K562 (cell line): Measurements from ENCODE around the gene ABCE1. TPM values are rescaled to one million over a fixed set of nuclear protein-coding genes. Genes with fewer than 3 reads are reported as not detected.

ENCODE experiments used
- BRCA1 ChIP-seq, 2 experiments: fragments of 450-650 bp in 1 of 2; sonication (generic) in 1 of 2; formaldehyde crosslinking in 1 of 2; IDR thresholded peaks; 2 replicates each; pipeline versions ENCODE4 v1.5.0 to v1.6.1; 2017 to 2020; ENCODE audit warnings: mild to moderate bottlenecking in 1 of 2, missing genetic modification reagents in 1 of 2
- CCNT2 ChIP-seq: IDR thresholded peaks from 2 replicates; pipeline ENCODE4 v1.6.1; 2011; ENCODE audit warnings: borderline replicate concordance, low read depth, mild to moderate bottlenecking, moderate library complexity, mixed read lengths, low read length; ENCODE audit not compliant: insufficient read length; ENCODE audit errors: extremely low read depth
- CREB3L1 ChIP-seq: fragments of 450-650 bp; IDR thresholded peaks from 2 replicates; pipeline ENCODE4 v1.6.1; 2014; ENCODE audit warnings: low read depth, mild to moderate bottlenecking, moderate library complexity, borderline replicate concordance
- E2F4 ChIP-seq: sonication (generic); formaldehyde crosslinking; IDR thresholded peaks from 2 replicates; pipeline ENCODE4 v1.8.0; 2022; ENCODE audit warnings: mild to moderate bottlenecking, low read depth, missing genetic modification reagents
- GABPA ChIP-seq: fragments of 200-800 bp; sonication (Bioruptor generic); conservative IDR thresholded peaks from 2 replicates; pipeline ENCODE4 v1.6.1; 2016; ENCODE audit warnings: low read depth, missing genetic modification characterization, missing compliant biosample characterization
- GATAD2A ChIP-seq: fragments of 450-650 bp; IDR thresholded peaks from 2 replicates; pipeline ENCODE4 v1.6.1; 2017
- NCOA6 ChIP-seq: fragments of 450-650 bp; IDR thresholded peaks from 2 replicates; pipeline ENCODE4 v1.6.1; 2017; ENCODE audit warnings: mild to moderate bottlenecking
- NFRKB ChIP-seq: fragments of 450-650 bp; IDR thresholded peaks from 2 replicates; pipeline ENCODE4 v1.6.1; 2016; ENCODE audit warnings: low read depth
- ZBED1 ChIP-seq: IDR thresholded peaks from 2 replicates; pipeline ENCODE4 v1.6.1; 2014
- ZNF444 ChIP-seq: fragments of 250-450 bp; sonication (Bioruptor Pico); IDR thresholded peaks from 2 replicates; pipeline ENCODE4 v1.4.0; 2020; ENCODE audit warnings: mild to moderate bottlenecking, moderate library complexity
- ZNF518B ChIP-seq: fragments of 250-450 bp; sonication (Bioruptor Pico); IDR thresholded peaks from 2 replicates; pipeline ENCODE4 v1.5.0; 2021; ENCODE audit warnings: mild to moderate bottlenecking, moderate library complexity
- polyA plus RNA-seq, 8 experiments: library from polyadenylated mRNA; depleted of rRNA in 4 of 8; stranded (reverse) in 5 of 8; unstranded in 3 of 8; fragments of >200 nt; fragmentation: Nextera tagmentation in 2 of 8; fragmentation: Illumina TruSeq in 1 of 8; extraction: Ambion mirVana in 2 of 8; extraction: Trizol in 1 of 8; gene quantifications; 2 replicates each; pipeline versions ENCODE4 v1.2.1 to v1.2.3, GENCODE V29; 2011 to 2014; ENCODE audit warnings: inconsistent platforms in 1 of 8, missing spikeins in 1 of 8
- total RNA-seq, 7 experiments: library from RNA; depleted of rRNA in 6 of 7; stranded (reverse); fragments of >200 nt in 6 of 7; fragmentation: Illumina TruSeq in 2 of 7; extraction: Trizol in 2 of 7; gene quantifications; 2 replicates each; pipeline versions ENCODE4 v1.2.1 to v1.2.3, GENCODE V29; 2011 to 2021; ENCODE audit warnings: low replicate concordance in 1 of 7
- TF ChIP-seq, protein P1 (sequence below): fragments of 250-450 bp; sonication (Bioruptor Pico); IDR thresholded peaks from 2 replicates; pipeline ENCODE4 v1.9.0; 2021; ENCODE audit warnings: mild to moderate bottlenecking, inconsistent platforms
- TF ChIP-seq, protein P2 (sequence below), 3 experiments: IDR thresholded peaks in 2 of 3; conservative IDR thresholded peaks in 1 of 3; 2 replicates each; pipeline ENCODE4 v1.5.1; 2011 to 2012; ENCODE audit warnings: low read length in 3 of 3, mild to moderate bottlenecking in 3 of 3, control low read depth in 2 of 3, improper control_type of control experiment in 1 of 3, inconsistent platforms in 1 of 3, low read depth in 1 of 3, mixed read lengths in 1 of 3, moderate library complexity in 1 of 3; ENCODE audit not compliant: insufficient read depth in 2 of 3
- TF ChIP-seq, protein P3 (sequence below): sonication (generic); formaldehyde crosslinking; IDR thresholded peaks from 2 replicates; pipeline ENCODE4 v1.8.0; 2022; ENCODE audit warnings: missing genetic modification reagents, mild to moderate bottlenecking, borderline replicate concordance

Gene ABCE1
- total and polyA plus RNA-seq, 9 of the 15 experiments (the other 6 are each of a cell fraction or from before 2014, with no cell fraction given), result 134 to 256 (median 169) TPM

DNA sequence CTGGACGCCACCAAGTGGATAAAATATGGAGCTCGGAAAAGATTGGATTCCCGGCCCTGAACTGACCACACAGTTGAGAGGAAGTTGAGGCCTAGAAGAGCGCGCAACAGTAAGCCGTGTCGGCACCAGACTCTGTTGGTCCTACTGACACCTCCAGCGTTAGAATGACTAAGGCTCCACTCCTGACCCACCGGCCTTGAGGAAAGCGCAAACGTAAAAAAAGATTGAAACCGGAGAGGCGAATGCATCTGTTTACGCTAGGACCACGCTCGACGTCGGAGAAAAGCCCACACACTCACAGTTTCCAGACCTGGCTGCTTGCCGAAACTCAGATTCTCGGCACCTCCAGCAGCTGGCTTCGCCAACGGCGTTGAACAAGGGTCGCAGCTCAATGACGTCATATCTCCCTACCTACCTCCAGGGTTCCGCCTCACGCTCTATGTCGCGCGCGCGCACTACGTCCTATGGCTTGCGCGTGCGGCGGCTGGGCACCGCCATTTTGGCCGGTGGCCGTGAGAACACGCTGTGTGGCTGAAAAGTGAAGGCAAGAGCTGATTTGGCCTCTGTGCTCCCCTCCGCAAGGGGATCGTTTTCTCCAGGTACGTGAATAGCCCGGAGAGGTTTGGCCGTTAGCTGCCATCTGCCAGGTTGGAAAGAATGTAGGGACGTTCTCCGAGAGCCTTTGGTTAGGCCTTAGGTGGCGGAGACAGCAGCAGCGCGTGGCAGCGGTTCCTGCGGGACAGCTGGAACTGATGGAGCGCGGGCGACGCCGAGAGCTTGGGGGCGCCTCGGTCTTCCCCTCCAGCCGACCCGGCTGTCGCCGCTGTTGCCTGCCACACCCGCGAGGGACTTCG, at the start of gene ABCE1, which contains the start of gene ANAPC10 (continued):
- TF ChIP-seq, protein P1, sequence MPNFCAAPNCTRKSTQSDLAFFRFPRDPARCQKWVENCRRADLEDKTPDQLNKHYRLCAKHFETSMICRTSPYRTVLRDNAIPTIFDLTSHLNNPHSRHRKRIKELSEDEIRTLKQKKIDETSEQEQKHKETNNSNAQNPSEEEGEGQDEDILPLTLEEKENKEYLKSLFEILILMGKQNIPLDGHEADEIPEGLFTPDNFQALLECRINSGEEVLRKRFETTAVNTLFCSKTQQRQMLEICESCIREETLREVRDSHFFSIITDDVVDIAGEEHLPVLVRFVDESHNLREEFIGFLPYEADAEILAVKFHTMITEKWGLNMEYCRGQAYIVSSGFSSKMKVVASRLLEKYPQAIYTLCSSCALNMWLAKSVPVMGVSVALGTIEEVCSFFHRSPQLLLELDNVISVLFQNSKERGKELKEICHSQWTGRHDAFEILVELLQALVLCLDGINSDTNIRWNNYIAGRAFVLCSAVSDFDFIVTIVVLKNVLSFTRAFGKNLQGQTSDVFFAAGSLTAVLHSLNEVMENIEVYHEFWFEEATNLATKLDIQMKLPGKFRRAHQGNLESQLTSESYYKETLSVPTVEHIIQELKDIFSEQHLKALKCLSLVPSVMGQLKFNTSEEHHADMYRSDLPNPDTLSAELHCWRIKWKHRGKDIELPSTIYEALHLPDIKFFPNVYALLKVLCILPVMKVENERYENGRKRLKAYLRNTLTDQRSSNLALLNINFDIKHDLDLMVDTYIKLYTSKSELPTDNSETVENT, result peak; percentile 10; the same call in 1 of the 2 replicates
- TF ChIP-seq CCNT2, result peak; percentile 25
- TF ChIP-seq ZBED1, result 0 out of 2 replicates have a peak, but pooled peaks have one; percentile 29
- TF ChIP-seq, protein P2, sequence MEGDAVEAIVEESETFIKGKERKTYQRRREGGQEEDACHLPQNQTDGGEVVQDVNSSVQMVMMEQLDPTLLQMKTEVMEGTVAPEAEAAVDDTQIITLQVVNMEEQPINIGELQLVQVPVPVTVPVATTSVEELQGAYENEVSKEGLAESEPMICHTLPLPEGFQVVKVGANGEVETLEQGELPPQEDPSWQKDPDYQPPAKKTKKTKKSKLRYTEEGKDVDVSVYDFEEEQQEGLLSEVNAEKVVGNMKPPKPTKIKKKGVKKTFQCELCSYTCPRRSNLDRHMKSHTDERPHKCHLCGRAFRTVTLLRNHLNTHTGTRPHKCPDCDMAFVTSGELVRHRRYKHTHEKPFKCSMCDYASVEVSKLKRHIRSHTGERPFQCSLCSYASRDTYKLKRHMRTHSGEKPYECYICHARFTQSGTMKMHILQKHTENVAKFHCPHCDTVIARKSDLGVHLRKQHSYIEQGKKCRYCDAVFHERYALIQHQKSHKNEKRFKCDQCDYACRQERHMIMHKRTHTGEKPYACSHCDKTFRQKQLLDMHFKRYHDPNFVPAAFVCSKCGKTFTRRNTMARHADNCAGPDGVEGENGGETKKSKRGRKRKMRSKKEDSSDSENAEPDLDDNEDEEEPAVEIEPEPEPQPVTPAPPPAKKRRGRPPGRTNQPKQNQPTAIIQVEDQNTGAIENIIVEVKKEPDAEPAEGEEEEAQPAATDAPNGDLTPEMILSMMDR (IDR thresholded peaks at IDR 0.05 in 2 of 3, conservative IDR thresholded peaks at IDR 0.05 in 1 of 3; ENCODE audit: insufficient read depth in 2 of 3, low read depth in 1 of 3, low read length in 3 of 3), result peak; percentile 18 to 39 (median 28); a peak in 2 of 6 replicates
- TF ChIP-seq NCOA6, result peak; percentile 67
- no peak for TF ChIP-seq ZNF444 (CRISPR knock-in tag)
- TF ChIP-seq GABPA, result peak; percentile 55
- TF ChIP-seq BRCA1 (IDR thresholded peaks at IDR 0.05), result no peak
- no peak for TF ChIP-seq BRCA1 (CRISPR knock-in tag; IDR thresholded peaks at IDR 0.05)
- TF ChIP-seq, protein P3, sequence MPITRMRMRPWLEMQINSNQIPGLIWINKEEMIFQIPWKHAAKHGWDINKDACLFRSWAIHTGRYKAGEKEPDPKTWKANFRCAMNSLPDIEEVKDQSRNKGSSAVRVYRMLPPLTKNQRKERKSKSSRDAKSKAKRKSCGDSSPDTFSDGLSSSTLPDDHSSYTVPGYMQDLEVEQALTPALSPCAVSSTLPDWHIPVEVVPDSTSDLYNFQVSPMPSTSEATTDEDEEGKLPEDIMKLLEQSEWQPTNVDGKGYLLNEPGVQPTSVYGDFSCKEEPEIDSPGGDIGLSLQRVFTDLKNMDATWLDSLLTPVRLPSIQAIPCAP (CRISPR knock-in tag), result no peak
- no peak for TF ChIP-seq GATAD2A
- peak; percentile 69; the same call in 1 of the 2 replicates for TF ChIP-seq CREB3L1
- TF ChIP-seq ZNF518B (CRISPR knock-in tag), result no peak
- TF ChIP-seq E2F4, result no peak
- peak; percentile 84 for TF ChIP-seq NFRKB
